ENCODE data around the gene BMERB1. TPM values are rescaled to one million over a fixed set of nuclear protein-coding genes. Genes with fewer than 3 reads are reported as not detected.
"Not testable (repeated sequence)": the region's sequence is repeated elsewhere in the genome, so short reads cannot be mapped to it uniquely, and the experiment has no call there.

BMERB1 gene
- total and polyA plus RNA-seq, 9 donors: 17.8 to 29.2 (median 26.7) TPM

DNA sequence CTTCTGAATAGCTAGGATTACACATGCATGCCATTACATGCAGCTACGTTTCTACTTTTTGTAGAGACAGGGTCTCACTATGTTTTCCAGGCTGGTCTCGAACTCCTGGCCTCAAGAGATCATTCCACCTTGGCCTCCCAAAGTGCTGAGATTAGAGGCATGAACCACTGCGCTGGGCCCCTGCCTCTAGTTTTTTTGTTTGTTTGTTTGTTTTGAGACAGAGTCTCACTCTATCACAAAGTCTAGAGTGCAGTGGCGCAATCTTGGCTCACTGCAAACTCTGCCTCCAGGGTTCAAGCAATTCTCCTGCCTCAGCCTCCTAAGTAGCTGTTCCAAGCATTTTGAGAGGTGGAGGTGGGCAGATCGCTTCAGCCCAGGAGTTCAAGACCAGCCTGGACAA lies 12.7 kb upstream of the BMERB1 start:
- H3K4me3 ChIP-seq (ENCODE audit: low read length); H3K36me3 ChIP-seq (ENCODE audit: control insufficient read depth, insufficient read depth, low read length); H3K9me3 ChIP-seq (replicated peaks; ENCODE audit: control insufficient read depth, low read depth, low read length); H3K4me1 ChIP-seq (ENCODE audit: control insufficient read depth, insufficient read depth, low read length); H3K27ac ChIP-seq (ENCODE audit: low read length); DNase-seq; H3K27me3 ChIP-seq (ENCODE audit: control insufficient read depth, insufficient read depth, low read length): not testable (repeated sequence)
- 42% methylated on average over 2 of the region's 5 CpGs for WGBS (ENCODE audit: insufficient coverage)

DNA sequence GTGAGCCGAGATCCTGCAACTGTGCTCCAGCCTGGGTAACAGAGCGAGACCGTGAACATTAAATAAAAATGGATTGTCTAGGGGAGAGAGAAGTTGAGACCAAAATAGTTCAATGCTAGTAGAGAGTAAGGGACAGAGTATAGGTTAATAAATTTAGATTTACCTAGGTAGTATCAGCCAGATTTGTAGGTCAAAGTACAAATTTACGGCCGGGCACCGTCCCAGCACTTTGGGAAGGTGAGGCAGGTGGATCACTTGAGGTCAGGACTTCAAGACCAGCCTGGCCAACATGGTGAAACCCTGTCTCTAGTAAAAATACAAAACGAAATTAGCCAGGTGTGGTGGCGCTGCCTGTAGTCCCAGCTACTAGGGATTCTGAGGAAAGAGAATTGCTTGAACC lies 12.2 kb upstream of the BMERB1 start:
- no peak overlapping the region for H3K27ac ChIP-seq (ENCODE audit: low read length)
- H3K36me3 ChIP-seq (ENCODE audit: control insufficient read depth, insufficient read depth, low read length): no peaks in the 10 kb centered on the region
- no peak overlapping the region for H3K4me3 ChIP-seq (ENCODE audit: low read length)
- H3K9me3 ChIP-seq (replicated peaks; ENCODE audit: control insufficient read depth, low read depth, low read length): no peaks in the 10 kb centered on the region
- no peaks in the 10 kb centered on the region for H3K4me1 ChIP-seq (ENCODE audit: control insufficient read depth, insufficient read depth, low read length)
- WGBS (ENCODE audit: insufficient coverage): 91% methylated on average over 8 of the region's 8 CpGs
- H3K27me3 ChIP-seq (ENCODE audit: control insufficient read depth, insufficient read depth, low read length): no peaks in the 10 kb centered on the region
- DNase-seq: no peak

- DNase-seq: no peak
- H3K27ac ChIP-seq (ENCODE audit: low read length): no peak overlapping the region
- 88% methylated on average over 1 of the region's 6 CpGs for WGBS (ENCODE audit: insufficient coverage)
- no peaks in the 10 kb centered on the region for H3K27me3 ChIP-seq (ENCODE audit: control insufficient read depth, insufficient read depth, low read length)
- H3K4me3 ChIP-seq (ENCODE audit: low read length): no peak overlapping the region
- H3K9me3 ChIP-seq (replicated peaks; ENCODE audit: control insufficient read depth, low read depth, low read length): no peaks in the 10 kb centered on the region
- no peaks in the 10 kb centered on the region for H3K4me1 ChIP-seq (ENCODE audit: control insufficient read depth, insufficient read depth, low read length)
- no peaks in the 10 kb centered on the region for H3K36me3 ChIP-seq (ENCODE audit: control insufficient read depth, insufficient read depth, low read length)
These were observed 8.5 kb upstream of the BMERB1 start for GRCh38 chr16:15425861-15426260.

GRCh38 chr16:15426796-15427195 lies 7.6 kb upstream of the BMERB1 start:
- no peaks in the 10 kb centered on the region for H3K27me3 ChIP-seq (ENCODE audit: control insufficient read depth, insufficient read depth, low read length)
- H3K9me3 ChIP-seq (replicated peaks; ENCODE audit: control insufficient read depth, low read depth, low read length): no peaks in the 10 kb centered on the region
- no peaks in the 10 kb centered on the region for H3K4me1 ChIP-seq (ENCODE audit: control insufficient read depth, insufficient read depth, low read length)
- no peak for DNase-seq
- no peak overlapping the region for H3K4me3 ChIP-seq (ENCODE audit: low read length)
- WGBS (ENCODE audit: insufficient coverage): 83% methylated on average over 3 of the region's 6 CpGs
- H3K27ac ChIP-seq (ENCODE audit: low read length): no peak overlapping the region
- H3K36me3 ChIP-seq (ENCODE audit: control insufficient read depth, insufficient read depth, low read length): no peaks in the 10 kb centered on the region

DNA sequence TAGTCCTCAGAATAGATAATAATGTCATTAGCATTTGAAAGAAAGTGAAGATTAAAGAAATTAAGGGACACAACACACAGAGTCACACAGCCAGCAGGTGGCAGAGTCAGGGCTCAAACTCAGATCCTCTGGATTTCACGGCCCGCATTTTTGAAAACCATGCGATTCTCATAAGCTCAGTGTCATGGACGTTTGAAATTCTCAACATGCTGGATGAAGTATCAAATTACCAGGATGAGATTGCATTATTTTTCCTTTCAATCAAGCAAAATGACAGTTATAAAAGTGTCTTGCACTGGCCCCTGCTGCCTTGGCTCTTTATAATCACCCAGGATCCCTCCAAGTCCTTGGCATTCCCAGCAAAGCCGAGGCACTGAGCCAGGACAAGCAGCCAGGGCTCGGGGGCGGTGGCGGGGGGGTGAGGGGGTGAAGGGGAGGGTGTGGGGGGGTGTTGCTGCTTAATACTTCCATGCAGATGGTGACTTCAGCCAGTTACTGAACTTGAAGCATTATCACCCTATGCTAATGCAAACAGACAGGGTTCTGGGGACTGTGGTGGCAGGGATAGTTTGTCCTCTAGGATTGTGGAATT lies 6.6 kb upstream of the BMERB1 start:
- WGBS (ENCODE audit: insufficient coverage): 0% methylated on average over 2 of the region's 8 CpGs
- H3K36me3 ChIP-seq (ENCODE audit: control insufficient read depth, insufficient read depth, low read length): no peaks in the 10 kb centered on the region
- H3K27ac ChIP-seq (ENCODE audit: low read length): no peak overlapping the region
- DNase-seq: peak; percentile 91
- no peaks in the 10 kb centered on the region for H3K4me1 ChIP-seq (ENCODE audit: control insufficient read depth, insufficient read depth, low read length)
- H3K9me3 ChIP-seq (replicated peaks; ENCODE audit: control insufficient read depth, low read depth, low read length): no peaks in the 10 kb centered on the region
- no peaks in the 10 kb centered on the region for H3K27me3 ChIP-seq (ENCODE audit: control insufficient read depth, insufficient read depth, low read length)
- no peak overlapping the region for H3K4me3 ChIP-seq (ENCODE audit: low read length)

GRCh38 chr16:15430884-15431283 lies 3.5 kb upstream of the BMERB1 start:
- H3K9me3 ChIP-seq (replicated peaks; ENCODE audit: control insufficient read depth, low read depth, low read length); H3K4me1 ChIP-seq (ENCODE audit: control insufficient read depth, insufficient read depth, low read length); H3K4me3 ChIP-seq (ENCODE audit: low read length); H3K27ac ChIP-seq (ENCODE audit: low read length); H3K36me3 ChIP-seq (ENCODE audit: control insufficient read depth, insufficient read depth, low read length); H3K27me3 ChIP-seq (ENCODE audit: control insufficient read depth, insufficient read depth, low read length); DNase-seq: not testable (repeated sequence)
- 88% methylated on average over 10 of the region's 11 CpGs for WGBS (ENCODE audit: insufficient coverage)

DNA sequence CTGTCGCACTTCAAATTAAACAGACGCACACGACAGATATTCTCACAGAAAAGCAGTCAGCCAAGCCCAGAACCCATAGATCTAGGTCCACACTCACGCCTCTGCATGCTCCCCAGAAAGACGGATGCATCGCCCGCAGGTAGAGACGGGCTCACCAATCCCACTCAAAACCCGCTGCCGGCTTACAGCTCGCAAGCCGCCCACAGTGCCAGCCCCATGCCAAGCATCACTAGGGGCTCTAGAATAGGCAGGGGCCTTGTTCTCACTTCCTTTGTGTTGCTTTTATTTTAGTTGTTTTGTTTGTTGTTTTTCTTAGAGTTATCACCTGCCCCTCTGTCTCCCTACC lies 336 bp upstream of the BMERB1 start:
- H3K27ac ChIP-seq (ENCODE audit: low read length): no peak overlapping the region
- peaks cover 4% of the 10 kb centered on the region for H3K27me3 ChIP-seq (ENCODE audit: control insufficient read depth, insufficient read depth, low read length)
- peak overlapping the region; percentile 66 for H3K4me3 ChIP-seq (ENCODE audit: low read length)
- no peaks in the 10 kb centered on the region for H3K9me3 ChIP-seq (replicated peaks; ENCODE audit: control insufficient read depth, low read depth, low read length)
- no peak for DNase-seq
- H3K4me1 ChIP-seq (ENCODE audit: control insufficient read depth, insufficient read depth, low read length): peaks cover 5% of the 10 kb centered on the region
- WGBS (ENCODE audit: insufficient coverage): 23% methylated on average over 10 of the region's 12 CpGs
- no peaks in the 10 kb centered on the region for H3K36me3 ChIP-seq (ENCODE audit: control insufficient read depth, insufficient read depth, low read length)

- no peak for DNase-seq
- WGBS (ENCODE audit: insufficient coverage): 0% methylated on average over 6 of the region's 22 CpGs
- H3K4me3 ChIP-seq (ENCODE audit: low read length): peak overlapping the region; percentile 66
- H3K36me3 ChIP-seq (ENCODE audit: control insufficient read depth, insufficient read depth, low read length): no peaks in the 10 kb centered on the region
- H3K27me3 ChIP-seq (ENCODE audit: control insufficient read depth, insufficient read depth, low read length): peaks cover 4% of the 10 kb centered on the region
- H3K4me1 ChIP-seq (ENCODE audit: control insufficient read depth, insufficient read depth, low read length): peaks cover 5% of the 10 kb centered on the region
- H3K9me3 ChIP-seq (replicated peaks; ENCODE audit: control insufficient read depth, low read depth, low read length): no peaks in the 10 kb centered on the region
- H3K27ac ChIP-seq (ENCODE audit: low read length): no peak overlapping the region
These were observed 952 bp downstream of the BMERB1 start for GRCh38 chr16:15435216-15435864.

DNA sequence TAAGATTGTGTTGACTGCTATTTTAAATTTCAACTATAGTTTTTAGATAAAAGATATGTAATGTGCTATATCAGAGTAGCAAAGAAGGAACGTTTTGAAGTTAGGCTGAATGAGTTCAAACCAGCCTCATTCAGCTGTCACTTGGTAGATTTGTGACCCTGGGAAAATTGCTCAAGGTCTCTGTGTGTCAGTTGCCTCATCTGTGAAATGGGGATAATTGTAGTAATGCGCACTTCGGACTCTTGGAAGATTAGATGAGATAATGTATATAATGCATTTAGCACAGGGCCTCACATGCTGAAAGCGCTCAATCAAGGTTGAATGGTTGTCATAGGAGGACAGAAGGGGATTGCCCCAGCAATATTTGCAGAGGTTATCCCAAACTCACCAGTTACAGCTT lies 4.7 kb downstream of the BMERB1 start:
- Histone ChIP-seq H3K27me3 (ENCODE audit: control insufficient read depth, insufficient read depth, low read length) (peaks cover 4% of the 10 kb centered on the region), H3K4me1 (ENCODE audit: control insufficient read depth, insufficient read depth, low read length) (peaks cover 5% of the 10 kb centered on the region), H3K9me3 (replicated peaks; ENCODE audit: control insufficient read depth, low read depth, low read length) (no peaks in the 10 kb centered on the region), H3K36me3 (ENCODE audit: control insufficient read depth, insufficient read depth, low read length) (no peaks in the 10 kb centered on the region), H3K27ac (ENCODE audit: low read length) (no peak overlapping the region), H3K4me3 (ENCODE audit: low read length) (no peak overlapping the region)
- DNase-seq: no peak
- 85% methylated on average over 3 of the region's 4 CpGs for WGBS (ENCODE audit: insufficient coverage)

- no peak for DNase-seq
- Histone ChIP-seq H3K27me3 (ENCODE audit: control insufficient read depth, insufficient read depth, low read length) (peaks cover 4% of the 10 kb centered on the region), H3K4me1 (ENCODE audit: control insufficient read depth, insufficient read depth, low read length) (peaks cover 5% of the 10 kb centered on the region), H3K27ac (ENCODE audit: low read length) (no peak overlapping the region), H3K9me3 (replicated peaks; ENCODE audit: control insufficient read depth, low read depth, low read length) (no peaks in the 10 kb centered on the region), H3K4me3 (ENCODE audit: low read length) (no peak overlapping the region), H3K36me3 (ENCODE audit: control insufficient read depth, insufficient read depth, low read length) (no peaks in the 10 kb centered on the region)
- 100% methylated on average over 1 of the region's 4 CpGs for WGBS (ENCODE audit: insufficient coverage)
These were observed 5.1 kb downstream of the BMERB1 start for GRCh38 chr16:15439521-15439920.

DNA sequence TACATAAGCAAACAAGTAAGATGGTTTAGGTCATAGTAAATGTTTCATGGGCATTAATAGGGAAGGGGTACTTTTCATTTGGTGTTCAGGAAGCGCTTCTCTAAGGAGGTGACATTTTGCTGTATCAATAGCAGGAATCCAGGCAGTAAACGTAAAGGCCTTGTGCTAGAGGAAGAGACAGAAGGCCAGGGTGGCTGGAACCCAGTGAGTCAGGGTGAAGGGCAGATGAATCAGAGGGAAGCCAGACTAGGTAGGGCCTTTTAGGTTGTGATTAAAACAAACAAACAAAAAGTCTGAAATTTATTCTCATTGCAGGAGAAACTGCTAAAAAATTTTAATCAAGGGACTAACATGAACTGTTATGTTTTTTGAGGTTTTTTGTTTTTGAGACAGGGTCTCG lies 6.5 kb downstream of the BMERB1 start:
- H3K9me3 ChIP-seq (replicated peaks; ENCODE audit: control insufficient read depth, low read depth, low read length): peaks cover 4% of the 10 kb centered on the region
- DNase-seq: no peak
- H3K4me3 ChIP-seq (ENCODE audit: low read length): no peak overlapping the region
- WGBS (ENCODE audit: insufficient coverage): 87% methylated on average over 3 of the region's 3 CpGs
- H3K27ac ChIP-seq (ENCODE audit: low read length): no peak overlapping the region
- no peaks in the 10 kb centered on the region for H3K27me3 ChIP-seq (ENCODE audit: control insufficient read depth, insufficient read depth, low read length)
- no peaks in the 10 kb centered on the region for H3K4me1 ChIP-seq (ENCODE audit: control insufficient read depth, insufficient read depth, low read length)
- no peaks in the 10 kb centered on the region for H3K36me3 ChIP-seq (ENCODE audit: control insufficient read depth, insufficient read depth, low read length)

Data from muscle of leg (tissue), 11 donors.